Sigmoid colon (tissue), 7 donors: ENCODE measurements around the gene UQCC5. TPM values are rescaled to one million over a fixed set of nuclear protein-coding genes. Genes with fewer than 3 reads are reported as not detected.

Source experiments
- DNase-seq: peaks from one replicate; pipeline ENCODE4 v3.0.0-alpha.2; 2019
- H3K27ac ChIP-seq, 4 donors: fragments of 200-600 bp; sonication (generic); one replicate each; pipeline ENCODE4 v1.5.1; 2016 to 2019; ENCODE audit warnings: mild to moderate bottlenecking in 1 of 4
- H3K27me3 ChIP-seq, 3 donors: fragments of 200-600 bp; sonication (generic); one replicate each; pipeline ENCODE4 v1.5.1; 2019; ENCODE audit warnings: mild to moderate bottlenecking in 1 of 3
- H3K36me3 ChIP-seq, 4 donors: fragments of 200-600 bp; sonication (generic); one replicate each; pipeline ENCODE4 v1.5.1; 2016 to 2019
- H3K4me1 ChIP-seq, 4 donors: fragments of 200-600 bp; sonication (generic); one replicate each; pipeline ENCODE4 v1.5.1; 2017 to 2019
- H3K4me3 ChIP-seq, 4 donors: fragments of 200-600 bp; sonication (generic); one replicate each; pipeline ENCODE4 v1.5.1; 2017 to 2019; ENCODE audit warnings: mild to moderate bottlenecking in 2 of 4, moderate library complexity in 1 of 4
- H3K9me3 ChIP-seq, 4 donors: fragments of 200-600 bp in 3 of 4; sonication (generic) in 3 of 4; one replicate each; pipeline versions ENCODE4 v1.5.1 to v1.6.1; 2013 to 2019
- EP300 ChIP-seq, 4 donors: sonication (generic); formaldehyde crosslinking; IDR thresholded peaks; one replicate each; pipeline ENCODE4 v1.6.1; 2017; ENCODE audit warnings: antibody characterized with exemption in 4 of 4
- POLR2A ChIP-seq, 2 donors: fragments of 450-650 bp; IDR thresholded peaks; one replicate each; pipeline ENCODE4 v1.6.1; 2016; ENCODE audit warnings: antibody characterized with exemption in 2 of 2, mild to moderate bottlenecking in 2 of 2, moderate library complexity in 2 of 2
- POLR2AphosphoS5 ChIP-seq, 4 donors: sonication (generic); formaldehyde crosslinking; IDR thresholded peaks; one replicate each; pipeline ENCODE4 v1.6.1; 2017; ENCODE audit warnings: antibody characterized with exemption in 4 of 4
- WGBS, 2 donors: extraction: QIAGEN DNeasy Blood & Tissue Kit; methylation state at CpG; one replicate each; pipeline ENCODE4 v1.1.7; 2013; 5-methylcytosine and 5-hydroxymethylcytosine counted together
- intact Hi-C: fragments of 100-400 bp; cut with DNase I; formaldehyde crosslinking; loops from one replicate; pipeline ENCODE4 v1.15.1; 2023
- polyA plus RNA-seq, 3 donors: library from polyadenylated mRNA; stranded (reverse); fragments of 200-250 nt; gene quantifications; one replicate each; pipeline ENCODE4 v1.2.3, GENCODE V29; 2013
- total RNA-seq, 4 donors: library from RNA; depleted of rRNA; stranded (reverse); fragments of >200 nt; gene quantifications; one replicate each; pipeline ENCODE4 v1.1.0, GENCODE V29; 2016
- TF ChIP-seq, protein P1 (sequence below), 4 experiments: fragments of 450-650 bp in 3 of 4; fragments of 200-600 bp in 1 of 4; IDR thresholded peaks; one replicate each; pipeline ENCODE4 v1.5.1; 2016 to 2019; ENCODE audit warnings: antibody characterized with exemption in 4 of 4, mild to moderate bottlenecking in 3 of 4, moderate library complexity in 2 of 4
- donor health status: healthy with polysubstance abuse.
- donor health status: Bipolar disorder and iron deficiency.
- donor health status: healthy.

UQCC5 gene
- total and polyA plus RNA-seq, 7 donors = 0.54 to 15.6 (median 2.9) TPM

DNA sequence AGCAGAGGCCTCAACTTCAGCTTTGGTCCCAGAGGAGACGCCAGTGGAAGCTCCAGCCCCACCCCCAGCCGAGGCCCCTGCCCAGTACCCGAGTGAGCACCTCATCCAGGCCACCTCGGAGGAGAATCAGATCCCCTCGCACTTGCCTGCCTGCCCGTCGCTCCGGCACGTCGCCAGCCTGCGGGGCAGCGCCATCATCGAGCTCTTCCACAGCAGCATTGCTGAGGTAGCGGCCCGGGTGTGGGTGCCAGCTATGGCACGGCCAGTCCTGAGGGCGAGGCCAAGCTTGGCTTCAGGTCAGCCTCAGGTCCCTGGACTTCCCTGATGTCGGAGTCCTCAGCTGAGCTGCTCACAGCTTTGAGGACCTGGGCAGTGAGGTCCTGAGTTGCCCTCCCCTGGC lies 47.0 kb upstream of the UQCC5 start:
- 93 to 96% methylated on average over 18 of the region's 18 CpGs for WGBS, 2 donors
- no peak for DNase-seq
- Histone ChIP-seq H3K36me3 (peaks cover 53 to 86% (median 71%) of the 10 kb centered on the region in 4 donors), H3K27ac (no peak overlapping the region), H3K27me3 (no peaks in the 10 kb centered on the region), H3K4me1 (peaks cover 0 to 24% (median 16%) of the 10 kb centered on the region in 4 donors), H3K9me3 (no peaks in the 10 kb centered on the region), H3K4me3 (no peak overlapping the region)
- intact Hi-C loops = no loop called here
- TF ChIP-seq EP300 (IDR thresholded peaks at IDR 0.05) (no peak), POLR2A (IDR thresholded peaks at IDR 0.05) (no peak), POLR2AphosphoS5 (IDR thresholded peaks at IDR 0.05) (no peak)
- TF ChIP-seq, protein P1, sequence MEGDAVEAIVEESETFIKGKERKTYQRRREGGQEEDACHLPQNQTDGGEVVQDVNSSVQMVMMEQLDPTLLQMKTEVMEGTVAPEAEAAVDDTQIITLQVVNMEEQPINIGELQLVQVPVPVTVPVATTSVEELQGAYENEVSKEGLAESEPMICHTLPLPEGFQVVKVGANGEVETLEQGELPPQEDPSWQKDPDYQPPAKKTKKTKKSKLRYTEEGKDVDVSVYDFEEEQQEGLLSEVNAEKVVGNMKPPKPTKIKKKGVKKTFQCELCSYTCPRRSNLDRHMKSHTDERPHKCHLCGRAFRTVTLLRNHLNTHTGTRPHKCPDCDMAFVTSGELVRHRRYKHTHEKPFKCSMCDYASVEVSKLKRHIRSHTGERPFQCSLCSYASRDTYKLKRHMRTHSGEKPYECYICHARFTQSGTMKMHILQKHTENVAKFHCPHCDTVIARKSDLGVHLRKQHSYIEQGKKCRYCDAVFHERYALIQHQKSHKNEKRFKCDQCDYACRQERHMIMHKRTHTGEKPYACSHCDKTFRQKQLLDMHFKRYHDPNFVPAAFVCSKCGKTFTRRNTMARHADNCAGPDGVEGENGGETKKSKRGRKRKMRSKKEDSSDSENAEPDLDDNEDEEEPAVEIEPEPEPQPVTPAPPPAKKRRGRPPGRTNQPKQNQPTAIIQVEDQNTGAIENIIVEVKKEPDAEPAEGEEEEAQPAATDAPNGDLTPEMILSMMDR (IDR thresholded peaks at IDR 0.05) = no peak

DNA sequence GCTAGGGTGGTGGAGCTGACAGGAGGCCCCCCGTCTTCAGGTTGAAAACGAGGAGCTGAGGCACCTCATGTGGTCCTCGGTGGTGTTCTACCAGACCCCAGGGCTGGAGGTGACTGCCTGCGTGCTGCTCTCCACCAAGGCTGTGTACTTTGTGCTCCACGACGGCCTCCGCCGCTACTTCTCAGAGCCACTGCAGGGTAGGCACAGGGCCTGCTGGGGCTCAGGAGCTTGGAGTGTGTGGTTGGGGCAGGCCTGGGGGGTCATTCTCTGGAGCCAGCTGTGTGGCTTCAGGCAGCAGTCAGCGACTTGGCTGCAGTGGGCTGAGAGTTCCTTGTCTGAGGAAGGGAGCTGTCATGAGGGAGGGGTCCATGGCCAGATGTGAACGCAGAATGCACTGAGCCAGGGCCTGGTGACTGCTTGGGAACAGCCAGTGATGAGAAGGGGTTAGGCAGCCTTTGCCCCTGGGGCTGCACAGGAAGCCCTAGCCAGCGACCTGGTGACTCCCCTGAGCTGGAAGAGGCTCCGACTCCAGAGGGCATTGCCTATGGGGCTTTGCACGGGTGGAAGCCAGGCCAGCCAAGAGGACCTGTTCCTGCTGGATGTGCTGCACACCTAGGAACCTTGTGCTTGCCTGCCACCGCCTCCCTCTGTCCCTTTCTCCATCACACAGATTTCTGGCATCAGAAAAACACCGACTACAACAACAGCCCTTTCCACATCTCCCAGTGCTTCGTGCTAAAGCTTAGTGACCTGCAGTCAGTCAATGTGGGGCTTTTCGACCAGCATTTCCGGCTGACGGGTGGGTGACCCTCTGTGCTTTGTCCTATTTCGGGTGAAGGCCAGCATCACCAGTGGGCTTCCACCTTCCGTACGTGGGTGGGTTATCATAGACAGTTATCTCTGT lies 46.1 kb upstream of the UQCC5 start:
- peaks cover 53 to 82% (median 71%) of the 10 kb centered on the region in 4 donors for H3K36me3 ChIP-seq
- intact Hi-C loops = no loop called here
- H3K9me3 ChIP-seq = no peaks in the 10 kb centered on the region
- H3K4me1 ChIP-seq = peaks cover 0 to 24% (median 11%) of the 10 kb centered on the region in 4 donors
- DNase-seq = no peak
- H3K27ac ChIP-seq = peak overlapping the region in 3 of 4 donors; percentile 38 to 66 (median 54)
- 83 to 88% methylated on average over 22 of the region's 22 CpGs for WGBS, 2 donors
- TF ChIP-seq POLR2A (IDR thresholded peaks at IDR 0.05) (no peak), EP300 (IDR thresholded peaks at IDR 0.05) (no peak), POLR2AphosphoS5 (IDR thresholded peaks at IDR 0.05) (no peak)
- TF ChIP-seq, protein P1 (IDR thresholded peaks at IDR 0.05) = no peak
- H3K27me3 ChIP-seq = no peaks in the 10 kb centered on the region
- no peak overlapping the region for H3K4me3 ChIP-seq

DNA sequence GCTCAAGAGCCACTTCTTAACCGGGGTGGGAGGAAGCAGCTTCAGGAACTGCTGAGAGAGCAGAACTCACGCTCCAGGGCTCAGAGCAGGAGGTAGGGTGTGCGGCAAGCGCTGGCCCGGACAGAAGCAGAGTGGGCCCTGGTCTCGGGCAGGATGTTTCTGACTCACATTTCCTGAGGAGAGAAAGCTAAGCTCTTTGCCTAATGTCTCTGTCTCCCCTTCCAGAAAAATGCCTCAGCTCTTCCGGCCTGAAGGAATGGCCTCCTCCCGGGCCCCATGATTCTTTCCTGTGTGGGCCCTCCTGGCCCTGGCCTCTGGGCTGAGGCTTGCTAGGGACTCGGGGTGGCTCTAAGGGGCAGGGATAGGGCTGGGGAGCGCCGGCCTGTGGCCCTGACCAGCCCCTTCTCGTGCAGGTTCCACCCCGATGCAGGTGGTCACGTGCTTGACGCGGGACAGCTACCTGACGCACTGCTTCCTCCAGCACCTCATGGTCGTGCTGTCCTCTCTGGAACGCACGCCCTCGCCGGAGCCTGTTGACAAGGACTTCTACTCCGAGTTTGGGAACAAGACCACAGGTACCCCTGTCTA lies 45.4 kb upstream of the UQCC5 start:
- TF ChIP-seq POLR2A (IDR thresholded peaks at IDR 0.05) (no peak), POLR2AphosphoS5 (IDR thresholded peaks at IDR 0.05) (peak in 2 of 4 donors; percentile 15 to 22), EP300 (IDR thresholded peaks at IDR 0.05) (no peak)
- TF ChIP-seq, protein P1 (IDR thresholded peaks at IDR 0.05) = no peak
- H3K27ac ChIP-seq = peak overlapping the region in 3 of 4 donors; percentile 38 to 66 (median 54)
- DNase-seq = no peak
- H3K4me3 ChIP-seq = no peak overlapping the region
- no peaks in the 10 kb centered on the region for H3K27me3 ChIP-seq
- H3K4me1 ChIP-seq = peaks cover 0 to 25% (median 11%) of the 10 kb centered on the region in 4 donors
- no peaks in the 10 kb centered on the region for H3K9me3 ChIP-seq
- intact Hi-C loops = no loop called here
- peaks cover 53 to 75% (median 67%) of the 10 kb centered on the region in 4 donors for H3K36me3 ChIP-seq
- WGBS, 2 donors = 80 to 91% methylated on average over 23 of the region's 23 CpGs

DNA sequence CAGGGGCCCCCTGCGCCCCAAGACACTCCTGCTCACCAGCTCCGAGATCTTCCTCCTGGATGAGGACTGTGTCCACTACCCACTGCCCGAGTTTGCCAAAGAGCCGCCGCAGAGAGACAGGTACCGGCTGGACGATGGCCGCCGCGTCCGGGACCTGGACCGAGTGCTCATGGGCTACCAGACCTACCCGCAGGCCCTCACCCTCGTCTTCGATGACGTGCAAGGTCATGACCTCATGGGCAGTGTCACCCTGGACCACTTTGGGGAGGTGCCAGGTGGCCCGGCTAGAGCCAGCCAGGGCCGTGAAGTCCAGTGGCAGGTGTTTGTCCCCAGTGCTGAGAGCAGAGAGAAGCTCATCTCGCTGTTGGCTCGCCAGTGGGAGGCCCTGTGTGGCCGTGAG lies 44.3 kb upstream of the UQCC5 start:
- whole genome bisulfite sequencing, 2 donors = 93 to 96% methylated on average over 21 of the region's 21 CpGs
- no peak for TF ChIP-seq POLR2AphosphoS5 (IDR thresholded peaks at IDR 0.05)
- TF ChIP-seq, protein P1 (IDR thresholded peaks at IDR 0.05) = no peak
- no peak for TF ChIP-seq POLR2A (IDR thresholded peaks at IDR 0.05)
- no peak for TF ChIP-seq EP300 (IDR thresholded peaks at IDR 0.05)
- intact Hi-C loops = no loop called here
- no peak for DNase-seq
- peaks cover 52 to 65% (median 58%) of the 10 kb centered on the region in 4 donors for H3K36me3 ChIP-seq
- H3K4me1 ChIP-seq = peaks cover 0 to 26% (median 11%) of the 10 kb centered on the region in 4 donors
- no peak overlapping the region for H3K4me3 ChIP-seq
- H3K27me3 ChIP-seq = no peaks in the 10 kb centered on the region
- H3K9me3 ChIP-seq = no peaks in the 10 kb centered on the region
- H3K27ac ChIP-seq = no peak overlapping the region
